ENCODE data around the gene FUZ. TPM values are rescaled to one million over a fixed set of nuclear protein-coding genes. Genes with fewer than 3 reads are reported as not detected.

The FUZ gene
- total RNA-seq, 1 experiment from 2014 or later: 84.7 TPM

GRCh38 chr19:49770529-49770928 is 42.6 kb downstream of the FUZ start:
- in situ Hi-C loops (cut with HindIII; ENCODE audit: low pct_unique_long_range_greater_than_20kb, low sequenced_read_pairs): no loop called here

GRCh38 chr19:49767967-49768581 is 45.0 kb downstream of the FUZ start:
- in situ Hi-C loops (cut with HindIII; ENCODE audit: low pct_unique_long_range_greater_than_20kb, low sequenced_read_pairs): no loop called here
- DNase-seq (ENCODE audit: low read depth): no peak

More at GRCh38 chr19:49770529-49770928, 42.6 kb downstream of the FUZ start:
- DNase-seq (ENCODE audit: low read depth): no peak

DNA sequence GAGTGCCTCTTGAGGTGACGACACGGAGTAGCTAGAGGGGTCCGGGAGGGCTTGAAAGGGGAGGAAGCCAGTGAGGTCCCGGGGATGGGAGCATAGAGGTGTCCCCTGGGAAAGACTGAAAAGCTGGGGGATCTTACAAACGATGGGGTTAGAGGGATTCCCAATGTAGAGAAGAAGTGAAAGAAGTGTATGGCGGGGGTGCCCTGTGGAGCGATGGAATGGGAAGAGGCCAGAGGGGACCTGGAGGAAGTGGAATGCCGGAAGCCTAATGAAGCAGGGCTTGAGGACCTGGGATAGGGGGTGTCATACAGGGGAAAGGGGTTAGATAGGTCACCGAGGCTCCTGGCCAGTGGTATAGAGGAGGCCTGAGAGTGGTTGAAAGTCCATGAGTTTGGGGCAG is 45.7 kb downstream of the FUZ start:
- in situ Hi-C loops (cut with HindIII; ENCODE audit: low pct_unique_long_range_greater_than_20kb, low sequenced_read_pairs): no loop called here
- DNase-seq (ENCODE audit: low read depth): no peak

- in situ Hi-C loops (cut with HindIII; ENCODE audit: low pct_unique_long_range_greater_than_20kb, low sequenced_read_pairs): no loop called here
- DNase-seq (ENCODE audit: low read depth): no peak
These were observed 46.2 kb downstream of the FUZ start, which contains the start of gene AP2A1 for GRCh38 chr19:49766930-49767299. TSS of gene AP2A1 (plus strand) at chr19:49767001. CDS start at chr19:49767134, 133 bp downstream.

DNA sequence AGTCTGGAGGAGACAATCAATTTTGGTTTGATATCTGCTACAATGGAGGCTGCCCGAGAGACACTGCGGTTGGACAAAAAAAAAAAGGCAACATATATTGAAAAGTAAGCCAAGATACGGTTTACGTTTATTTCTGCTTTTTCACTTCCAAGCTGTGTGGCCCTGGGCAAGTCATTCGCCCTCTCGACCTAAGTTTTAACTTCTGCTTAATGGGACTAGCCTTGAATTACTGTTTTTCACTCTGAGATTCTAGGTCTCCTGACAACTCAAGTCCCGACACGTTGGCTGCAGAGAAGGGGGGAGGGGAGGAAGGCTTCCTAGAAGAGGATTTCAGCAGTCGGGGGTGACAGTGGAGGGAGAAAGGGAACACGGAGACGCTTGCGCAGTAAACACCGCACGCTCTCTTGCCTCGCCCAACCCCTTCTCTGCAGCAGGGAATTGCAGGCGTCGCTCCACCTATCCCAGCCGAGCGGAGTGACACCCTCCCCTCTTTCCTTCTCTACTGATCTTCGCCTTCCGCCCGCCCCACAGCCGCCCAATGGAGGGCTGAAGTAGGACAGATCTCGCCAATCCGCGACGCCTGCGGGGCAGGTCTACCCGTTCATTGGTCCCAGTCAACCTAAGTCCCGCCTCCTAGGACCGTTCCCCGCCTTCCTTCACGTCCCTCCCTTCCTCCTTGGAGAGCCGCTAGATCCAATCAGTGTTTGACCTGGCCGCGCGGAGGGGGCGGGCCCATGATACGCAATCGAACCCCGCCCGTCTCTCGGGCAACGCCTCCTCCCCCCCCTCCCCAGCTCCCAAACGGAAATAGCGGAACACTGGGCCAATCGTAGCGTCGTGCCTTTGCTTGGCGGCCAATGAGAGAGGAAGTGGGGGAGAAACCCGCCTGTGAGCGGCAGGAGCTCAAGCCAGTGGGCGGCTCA is 46.8 kb downstream of the FUZ start:
- in situ Hi-C loops (cut with HindIII; ENCODE audit: low pct_unique_long_range_greater_than_20kb, low sequenced_read_pairs): no loop called here
- DNase-seq (ENCODE audit: low read depth): peak; percentile 100

DNA sequence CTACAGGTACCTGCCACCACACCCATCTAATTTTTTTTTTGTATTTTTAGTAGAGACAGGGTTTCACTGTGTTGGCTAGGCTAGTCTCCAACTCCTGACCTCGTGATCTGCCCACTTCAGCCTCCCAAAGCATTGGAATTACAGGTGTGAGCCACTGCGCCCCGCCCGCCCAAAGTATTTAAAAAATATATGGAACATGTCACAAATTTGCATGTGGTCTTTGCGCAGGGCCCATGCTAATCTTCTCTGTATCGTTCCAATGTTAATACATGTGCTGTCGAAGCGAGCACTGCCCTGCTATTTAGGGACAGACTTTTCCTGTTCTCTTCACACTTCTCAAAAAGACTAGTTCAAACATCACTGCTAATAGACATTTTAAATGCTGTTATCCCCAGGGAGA is 48.8 kb downstream of the FUZ start:
- no peak for DNase-seq (ENCODE audit: low read depth)
- in situ Hi-C loops (cut with HindIII; ENCODE audit: low pct_unique_long_range_greater_than_20kb, low sequenced_read_pairs): no loop called here

DNA sequence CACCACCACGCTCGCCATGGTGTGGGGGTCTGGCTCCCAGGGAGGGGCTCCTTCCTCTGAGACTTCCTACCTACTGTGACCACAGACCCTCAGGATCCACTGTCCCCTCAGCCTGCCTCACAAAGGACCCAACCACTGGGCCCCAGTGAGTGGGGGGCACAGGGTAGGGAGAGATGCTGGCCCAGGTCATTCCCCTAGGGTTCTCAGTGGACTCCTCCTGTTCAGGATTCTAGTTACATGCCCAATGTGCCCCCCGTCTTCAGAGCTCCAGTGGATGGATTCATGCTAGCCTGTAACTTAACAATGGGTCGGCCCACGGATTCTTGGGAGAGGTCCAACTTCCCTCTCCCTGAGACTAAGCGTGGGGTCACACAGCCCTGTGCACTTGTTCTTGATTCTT is 49.9 kb downstream of the FUZ start, which contains the start of gene TSKS:
TSS of gene TSKS (minus strand) at position 77 of the 400 bp plus-strand sequence. CDS start at position 18, 59 bp downstream.
- no peak for DNase-seq (ENCODE audit: low read depth)
- in situ Hi-C loops (cut with HindIII; ENCODE audit: low pct_unique_long_range_greater_than_20kb, low sequenced_read_pairs): no loop called here

DNA sequence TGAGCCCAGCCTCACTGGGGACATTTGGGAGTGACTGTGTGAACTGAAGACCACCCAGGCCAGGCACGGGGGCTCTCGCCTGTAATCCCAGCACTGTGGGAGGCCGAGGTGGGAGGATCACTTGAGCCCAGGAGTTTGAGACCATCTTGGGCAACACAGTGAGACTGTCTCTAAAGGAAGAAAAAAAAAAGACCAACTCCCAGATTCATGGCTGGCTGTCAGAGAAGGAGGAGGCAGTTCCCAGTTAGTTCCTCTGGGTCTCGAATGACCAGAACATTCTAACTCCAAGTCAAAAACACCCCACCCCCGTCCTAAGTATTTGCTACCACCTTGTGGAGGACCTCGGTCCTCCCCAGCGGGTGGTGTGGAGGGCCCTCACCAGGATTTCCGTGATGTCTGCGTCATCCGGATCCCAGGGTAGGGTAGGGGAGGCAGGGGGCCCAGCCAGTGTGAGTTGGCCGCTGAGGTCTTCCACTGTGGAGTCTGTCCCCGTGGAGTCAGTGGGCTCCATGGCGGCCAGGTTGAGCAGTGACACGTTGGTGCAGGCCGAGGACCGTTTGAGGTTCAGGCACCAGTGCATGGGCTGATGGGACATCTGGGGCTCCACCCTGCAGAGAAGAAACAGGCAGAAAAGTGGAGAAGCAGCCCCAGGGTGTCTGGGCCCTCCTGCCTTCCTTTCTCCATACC is 51.3 kb downstream of the FUZ start:
- in situ Hi-C loops (cut with HindIII; ENCODE audit: low pct_unique_long_range_greater_than_20kb, low sequenced_read_pairs): no loop called here
- no peak for DNase-seq (ENCODE audit: low read depth)

- in situ Hi-C loops (cut with HindIII; ENCODE audit: low pct_unique_long_range_greater_than_20kb, low sequenced_read_pairs): no loop called here
- no peak for DNase-seq (ENCODE audit: low read depth)
These were observed 51.9 kb downstream of the FUZ start for GRCh38 chr19:49761249-49761624.

GRCh38 chr19:49758292-49758691 is 54.8 kb downstream of the FUZ start:
- no peak for DNase-seq (ENCODE audit: low read depth)
- in situ Hi-C loops (cut with HindIII; ENCODE audit: low pct_unique_long_range_greater_than_20kb, low sequenced_read_pairs): no loop called here

Other genes starting within 250 kb of the FUZ start
- gene NOSIP, start 232.7 kb downstream of the FUZ start, total RNA-seq (2014; rRNA removed; shearing (Covaris generic); ENCODE audit: low replicate concordance): 172 and 190 TPM in 2 replicates
- gene PRRG2, start 232.0 kb downstream of the FUZ start, total RNA-seq (2014; rRNA removed; shearing (Covaris generic); ENCODE audit: low replicate concordance): 9.5 TPM in 1 of 2 replicates, not detected in the other
- 1.3 and 2.3 TPM in 2 replicates for gene PRR12, start 222.1 kb downstream of the FUZ start, total RNA-seq (2014; rRNA removed; shearing (Covaris generic); ENCODE audit: low replicate concordance)
- gene RRAS, start 173.1 kb downstream of the FUZ start, total RNA-seq (2014; rRNA removed; shearing (Covaris generic); ENCODE audit: low replicate concordance): 140 and 190 TPM in 2 replicates
- gene SCAF1, start 171.1 kb downstream of the FUZ start, total RNA-seq (2014; rRNA removed; shearing (Covaris generic); ENCODE audit: low replicate concordance): 18.5 and 28.2 TPM in 2 replicates
- gene IRF3, start 147.4 kb downstream of the FUZ start, total RNA-seq (2014; rRNA removed; shearing (Covaris generic); ENCODE audit: low replicate concordance): 116 and 227 TPM in 2 replicates
- gene BCL2L12, start 147.4 kb downstream of the FUZ start, total RNA-seq (2014; rRNA removed; shearing (Covaris generic); ENCODE audit: low replicate concordance): 3.0 TPM in 1 of 2 replicates, not detected in the other
- gene PRMT1, start 136.0 kb downstream of the FUZ start, total RNA-seq (2014; rRNA removed; shearing (Covaris generic); ENCODE audit: low replicate concordance): 432 and 563 TPM in 2 replicates
- 1.1 and 3.2 TPM in 2 replicates for gene ADM5, start 123.7 kb downstream of the FUZ start, total RNA-seq (2014; rRNA removed; shearing (Covaris generic); ENCODE audit: low replicate concordance)
- gene CPT1C, start 122.2 kb downstream of the FUZ start, total RNA-seq (2014; rRNA removed; shearing (Covaris generic); ENCODE audit: low replicate concordance): 21.2 and 26.7 TPM in 2 replicates
- gene TSKS, start 50.0 kb downstream of the FUZ start, total RNA-seq (2014; rRNA removed; shearing (Covaris generic); ENCODE audit: low replicate concordance): not detected in 2 replicates
- gene AP2A1, start 46.3 kb downstream of the FUZ start, total RNA-seq (2014; rRNA removed; shearing (Covaris generic); ENCODE audit: low replicate concordance): 290 and 317 TPM in 2 replicates
- gene MED25, start 5.0 kb upstream of the FUZ start, total RNA-seq (2014; rRNA removed; shearing (Covaris generic); ENCODE audit: low replicate concordance): 27.0 and 34.7 TPM in 2 replicates
- gene PTOV1, start 37.9 kb upstream of the FUZ start, total RNA-seq (2014; rRNA removed; shearing (Covaris generic); ENCODE audit: low replicate concordance): 126 and 143 TPM in 2 replicates
- 61.9 and 99.6 TPM in 2 replicates for gene PNKP, start 54.3 kb upstream of the FUZ start, total RNA-seq (2014; rRNA removed; shearing (Covaris generic); ENCODE audit: low replicate concordance)
- gene AKT1S1, start 64.1 kb upstream of the FUZ start, total RNA-seq (2014; rRNA removed; shearing (Covaris generic); ENCODE audit: low replicate concordance): 8.0 and 12.9 TPM in 2 replicates
- gene TBC1D17, start 64.4 kb upstream of the FUZ start, total RNA-seq (2014; rRNA removed; shearing (Covaris generic); ENCODE audit: low replicate concordance): 7.1 and 7.8 TPM in 2 replicates
- gene IL4I1, start 83.6 kb upstream of the FUZ start, total RNA-seq (2014; rRNA removed; shearing (Covaris generic); ENCODE audit: low replicate concordance): 8.9 and 9.5 TPM in 2 replicates
- 9.6 TPM in 2 replicates for gene ATF5, start 115.9 kb upstream of the FUZ start, total RNA-seq (2014; rRNA removed; shearing (Covaris generic); ENCODE audit: low replicate concordance)
- 96.7 and 102 TPM in 2 replicates for gene NUP62, start 116.2 kb upstream of the FUZ start, total RNA-seq (2014; rRNA removed; shearing (Covaris generic); ENCODE audit: low replicate concordance)
- gene SIGLEC11, start 147.9 kb upstream of the FUZ start, total RNA-seq (2014; rRNA removed; shearing (Covaris generic); ENCODE audit: low replicate concordance): not detected in 2 replicates
- gene VRK3, start 212.1 kb upstream of the FUZ start, total RNA-seq (2014; rRNA removed; shearing (Covaris generic); ENCODE audit: low replicate concordance): 44.2 and 50.6 TPM in 2 replicates
- 6.8 and 10.8 TPM in 2 replicates for gene ZNF473, start 212.7 kb upstream of the FUZ start, total RNA-seq (2014; rRNA removed; shearing (Covaris generic); ENCODE audit: low replicate concordance)

Data from Caki2 (cell line).